Measurements from ENCODE around the gene PCNX2. TPM values are rescaled to one million over a fixed set of nuclear protein-coding genes. Genes with fewer than 3 reads are reported as not detected.

The PCNX2 gene
- total RNA-seq, 4 donors from 2014 or later: 4.3 to 19.5 (median 9.0) TPM

DNA sequence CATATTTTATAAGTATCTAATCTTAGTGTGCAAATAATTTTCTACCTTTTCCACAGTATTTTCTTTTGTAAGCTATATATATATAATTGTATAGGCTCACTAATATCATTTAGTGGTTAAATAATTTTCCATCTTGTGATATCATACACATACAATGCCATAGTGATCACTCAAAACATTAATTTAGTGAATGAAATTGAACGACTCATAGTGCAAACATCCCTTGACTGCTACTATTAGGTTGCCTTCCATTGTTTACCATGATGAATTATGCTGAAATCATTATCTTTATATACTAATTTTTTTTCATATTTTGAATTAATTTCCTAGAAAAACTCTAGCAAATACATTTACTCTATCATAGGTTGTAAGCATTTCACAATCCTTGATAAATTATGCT is 127.1 kb downstream of the PCNX2 start:
- Histone ChIP-seq H3K27me3 (no peaks in the 10 kb centered on the region), H3K4me3 (no peak overlapping the region), H3K4me1 (no peaks in the 10 kb centered on the region), H3K27ac (no peak overlapping the region), H3K9me3 (no peaks in the 10 kb centered on the region), H3K36me3 (no peaks in the 10 kb centered on the region)
- 36 to 37% methylated on average over 1 of the region's 1 CpG for WGBS, 2 donors
- no peak for TF ChIP-seq POLR2A (IDR thresholded peaks at IDR 0.05)
- TF ChIP-seq, protein P1, sequence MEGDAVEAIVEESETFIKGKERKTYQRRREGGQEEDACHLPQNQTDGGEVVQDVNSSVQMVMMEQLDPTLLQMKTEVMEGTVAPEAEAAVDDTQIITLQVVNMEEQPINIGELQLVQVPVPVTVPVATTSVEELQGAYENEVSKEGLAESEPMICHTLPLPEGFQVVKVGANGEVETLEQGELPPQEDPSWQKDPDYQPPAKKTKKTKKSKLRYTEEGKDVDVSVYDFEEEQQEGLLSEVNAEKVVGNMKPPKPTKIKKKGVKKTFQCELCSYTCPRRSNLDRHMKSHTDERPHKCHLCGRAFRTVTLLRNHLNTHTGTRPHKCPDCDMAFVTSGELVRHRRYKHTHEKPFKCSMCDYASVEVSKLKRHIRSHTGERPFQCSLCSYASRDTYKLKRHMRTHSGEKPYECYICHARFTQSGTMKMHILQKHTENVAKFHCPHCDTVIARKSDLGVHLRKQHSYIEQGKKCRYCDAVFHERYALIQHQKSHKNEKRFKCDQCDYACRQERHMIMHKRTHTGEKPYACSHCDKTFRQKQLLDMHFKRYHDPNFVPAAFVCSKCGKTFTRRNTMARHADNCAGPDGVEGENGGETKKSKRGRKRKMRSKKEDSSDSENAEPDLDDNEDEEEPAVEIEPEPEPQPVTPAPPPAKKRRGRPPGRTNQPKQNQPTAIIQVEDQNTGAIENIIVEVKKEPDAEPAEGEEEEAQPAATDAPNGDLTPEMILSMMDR (IDR thresholded peaks at IDR 0.05): no peak
- intact Hi-C loops (cut with DNase I): no loop called here
- no peak for DNase-seq

DNA sequence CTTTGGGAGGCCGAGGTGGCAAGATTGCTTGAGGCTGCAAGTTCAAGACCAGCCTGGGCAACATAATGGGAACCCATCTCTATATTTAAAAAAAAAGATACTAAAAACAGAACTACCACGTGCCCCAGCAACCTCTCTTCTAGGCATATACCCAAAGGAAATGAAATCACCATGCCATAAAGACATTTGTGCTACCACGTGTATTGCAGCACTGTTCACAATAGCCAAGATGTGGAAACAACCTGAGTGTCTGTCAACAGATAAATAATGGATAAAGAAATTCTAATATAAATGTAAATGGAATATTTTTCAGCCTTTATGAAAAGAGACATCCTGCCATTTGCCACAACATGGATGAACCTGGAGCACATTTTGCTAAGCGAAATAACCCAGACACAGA is 128.6 kb downstream of the PCNX2 start:
- 75 to 77% methylated on average over 4 of the region's 4 CpGs for WGBS, 2 donors
- H3K36me3 ChIP-seq: no peaks in the 10 kb centered on the region
- H3K4me1 ChIP-seq: no peaks in the 10 kb centered on the region
- TF ChIP-seq, protein P1 (IDR thresholded peaks at IDR 0.05): no peak
- no peak for TF ChIP-seq POLR2A (IDR thresholded peaks at IDR 0.05)
- intact Hi-C loops (cut with DNase I): no loop called here
- no peak overlapping the region for H3K27ac ChIP-seq
- H3K4me3 ChIP-seq: no peak overlapping the region
- no peak for DNase-seq
- no peaks in the 10 kb centered on the region for H3K9me3 ChIP-seq
- H3K27me3 ChIP-seq: no peaks in the 10 kb centered on the region

DNA sequence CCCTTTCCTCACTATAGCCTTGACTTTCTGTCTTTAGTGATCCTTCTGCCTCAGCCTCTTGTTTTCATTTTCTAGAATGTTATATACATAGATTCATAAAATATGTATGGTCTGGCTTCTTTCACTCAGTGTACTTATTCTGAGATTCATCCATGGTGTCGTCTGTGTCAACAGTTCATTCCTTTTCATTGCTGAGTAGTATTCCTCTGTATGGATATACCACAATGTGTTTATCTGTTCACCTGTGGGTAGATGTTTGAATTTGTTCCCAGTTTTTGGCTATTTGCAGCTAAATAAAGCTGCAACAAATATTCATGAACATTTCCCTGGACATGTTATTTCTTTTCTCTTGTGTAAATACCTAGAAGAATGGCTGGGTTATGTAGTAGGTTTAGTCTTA is 131.8 kb downstream of the PCNX2 start:
- TF ChIP-seq, protein P1 (IDR thresholded peaks at IDR 0.05): no peak
- no peak for TF ChIP-seq POLR2A (IDR thresholded peaks at IDR 0.05)
- no peak for DNase-seq
- Histone ChIP-seq H3K27me3 (no peaks in the 10 kb centered on the region), H3K36me3 (peaks cover 0 to 15% (median 0%) of the 10 kb centered on the region in 3 donors), H3K4me3 (no peak overlapping the region), H3K27ac (no peak overlapping the region), H3K9me3 (no peaks in the 10 kb centered on the region), H3K4me1 (no peaks in the 10 kb centered on the region)
- WGBS, 2 donors: 92 to 100% methylated on average over 1 of the region's 1 CpG
- intact Hi-C loops (cut with DNase I): no loop called here

DNA sequence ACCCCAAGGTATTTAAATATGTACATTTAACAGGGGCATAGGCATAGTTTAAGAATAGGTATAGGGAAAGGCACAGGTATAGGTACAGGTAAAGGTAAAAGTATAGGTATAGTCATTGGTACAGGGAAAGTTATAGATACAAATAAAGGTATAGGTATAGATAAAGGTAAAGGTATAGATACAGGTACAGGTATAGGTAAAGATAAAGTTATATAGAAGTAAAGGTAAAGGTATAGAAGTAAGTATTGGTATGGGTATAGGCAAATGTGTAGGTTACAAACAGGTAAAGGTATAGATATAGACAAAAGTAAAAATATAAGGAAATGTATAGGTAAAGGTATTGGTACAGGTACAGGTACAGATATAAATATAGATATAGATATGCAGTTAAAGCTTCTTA is 137.2 kb downstream of the PCNX2 start:
- no peak for DNase-seq
- TF ChIP-seq, protein P1 (IDR thresholded peaks at IDR 0.05): no peak
- TF ChIP-seq POLR2A (IDR thresholded peaks at IDR 0.05): no peak
- no peaks in the 10 kb centered on the region for H3K9me3 ChIP-seq
- no peaks in the 10 kb centered on the region for H3K4me1 ChIP-seq
- H3K27ac ChIP-seq: no peak overlapping the region
- H3K4me3 ChIP-seq: no peak overlapping the region
- no peaks in the 10 kb centered on the region for H3K27me3 ChIP-seq
- peaks cover 0 to 15% (median 0%) of the 10 kb centered on the region in 3 donors for H3K36me3 ChIP-seq
- intact Hi-C loops (cut with DNase I): no loop called here

DNA sequence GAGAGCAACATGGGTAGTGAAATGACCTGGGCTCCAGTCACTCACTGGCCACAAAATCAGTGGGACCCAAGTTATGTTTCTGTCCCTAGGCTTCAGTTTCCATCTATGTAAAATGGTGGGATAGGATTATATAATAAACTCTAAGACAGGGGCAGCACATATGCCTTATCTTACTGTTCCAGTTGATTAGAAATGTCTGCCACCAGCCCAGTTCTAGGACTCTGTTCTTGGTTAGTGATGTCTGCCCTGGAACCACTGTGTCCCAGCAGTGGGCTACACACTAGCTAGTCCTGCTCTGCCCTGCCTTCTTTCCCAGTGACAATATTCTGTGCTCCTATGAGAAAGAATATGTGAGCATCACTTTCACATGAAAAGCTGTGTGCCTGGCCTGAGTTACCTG is 138.3 kb downstream of the PCNX2 start:
- no peaks in the 10 kb centered on the region for H3K4me1 ChIP-seq
- TF ChIP-seq, protein P1 (IDR thresholded peaks at IDR 0.05): no peak
- no peak for TF ChIP-seq POLR2A (IDR thresholded peaks at IDR 0.05)
- intact Hi-C loops (cut with DNase I): no loop called here
- no peak for DNase-seq
- peaks cover 0 to 15% (median 0%) of the 10 kb centered on the region in 3 donors for H3K36me3 ChIP-seq
- H3K27ac ChIP-seq: no peak overlapping the region
- H3K27me3 ChIP-seq: no peaks in the 10 kb centered on the region
- H3K9me3 ChIP-seq: no peaks in the 10 kb centered on the region
- H3K4me3 ChIP-seq: no peak overlapping the region

All from esophagus squamous epithelium (tissue), 5 donors.